T-helper 1 cell treated with Interleukin-12 subunit alpha and Interleukin-12 subunit beta and Interleukin-4 antibody, amounts not matched to agents 30 ng/mL and 1 ng/mL, for 36 hours (primary cell): Measurements from ENCODE around the gene COL6A3. TPM values are rescaled to one million over a fixed set of nuclear protein-coding genes. Genes with fewer than 3 reads are reported as not detected.
"Not testable (repeated sequence)": the region's sequence is repeated elsewhere in the genome, so short reads cannot be mapped to it uniquely, and the experiment has no call there.

Source experiments
- intact Hi-C: fragments of 100-400 bp; cut with micrococcal nuclease; formaldehyde crosslinking; loops from one replicate; pipeline ENCODE4 v1.15.1; 2024
- total RNA-seq: library from RNA; stranded (reverse); gene quantifications from 2 replicates; pipeline ENCODE4 v1.2.3, GENCODE V29; 2022

Gene COL6A3
- total RNA-seq, 1 donor from 2014 or later: 1.4 TPM

GRCh38 chr2:237320801-237321560 is 93.0 kb downstream of the COL6A3 start:
- intact Hi-C loops: no loop called here

DNA sequence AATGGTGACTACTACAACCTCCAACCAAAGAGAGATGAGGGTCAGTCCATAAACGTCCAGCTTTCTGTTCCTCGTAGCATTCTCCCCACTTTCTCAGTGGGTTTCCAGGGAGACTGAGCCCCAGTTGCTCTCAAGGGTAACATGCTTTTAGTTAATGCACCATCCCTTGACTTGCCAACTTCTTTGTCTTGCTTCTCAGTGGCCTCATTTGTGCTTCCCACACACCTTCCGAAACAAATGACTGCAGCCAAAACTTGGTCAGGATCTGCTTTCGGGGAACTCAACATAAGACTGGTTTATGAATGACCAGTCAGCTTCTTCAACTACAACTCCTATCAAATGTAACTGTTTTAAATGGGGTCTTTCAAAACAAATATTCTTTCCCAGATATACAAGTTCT is 94.1 kb downstream of the COL6A3 start:
- intact Hi-C loops: no loop called here

GRCh38 chr2:237319086-237319820 is 94.7 kb downstream of the COL6A3 start:
- intact Hi-C loops: no loop called here

DNA sequence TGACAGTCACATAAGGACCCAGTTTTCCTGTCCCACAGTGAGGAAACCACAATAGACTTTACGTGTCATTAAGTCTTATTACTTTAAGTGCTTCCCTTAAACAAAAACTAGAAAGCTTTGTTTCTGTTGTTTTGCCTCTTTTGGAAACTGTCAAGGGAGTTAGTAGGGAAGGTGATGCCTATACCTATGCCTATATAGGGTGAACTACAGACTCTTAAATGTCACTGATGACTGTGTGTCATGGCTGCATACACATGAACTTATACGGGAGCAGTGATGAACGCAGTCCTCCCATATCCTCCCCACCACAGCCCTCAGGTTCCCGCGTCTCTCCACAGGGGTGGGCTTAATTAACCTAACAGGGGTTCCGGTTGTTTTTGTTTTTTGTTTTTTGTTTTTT is 97.6 kb downstream of the COL6A3 start:
- intact Hi-C loops: no loop called here

- intact Hi-C loops: no loop called here
Observed at GRCh38 chr2:237315829-237316225, 98.1 kb downstream of the COL6A3 start.

- intact Hi-C loops: no loop called here
Observed at GRCh38 chr2:237315170-237315828, 98.7 kb downstream of the COL6A3 start.

DNA sequence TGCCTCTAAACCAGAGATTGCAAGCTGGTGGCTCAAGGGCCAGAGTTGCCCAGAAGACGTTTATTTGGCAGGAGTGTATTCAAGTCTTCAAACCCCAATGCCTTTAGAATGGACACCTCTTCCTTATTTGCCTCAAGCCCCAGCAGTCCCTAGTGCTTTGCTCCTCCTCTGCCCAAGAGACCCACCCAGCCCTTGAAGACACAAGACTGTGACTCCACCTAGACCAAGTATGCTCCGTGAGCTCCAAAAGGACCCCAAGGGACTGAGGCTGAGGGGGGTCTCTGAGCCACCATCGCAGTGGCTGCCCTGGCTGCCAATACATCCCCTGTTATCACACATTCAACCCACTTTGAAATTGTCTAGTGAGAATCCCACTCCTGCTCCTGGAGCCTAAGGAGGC is 99.3 kb downstream of the COL6A3 start:
- intact Hi-C loops: no loop called here

- intact Hi-C loops: no loop called here
Observed at GRCh38 chr2:237314198-237314597, 99.8 kb downstream of the COL6A3 start.

- intact Hi-C loops: no loop called here
Observed at GRCh38 chr2:237312021-237312755, 101.8 kb downstream of the COL6A3 start.

- intact Hi-C loops: no loop called here
Observed at GRCh38 chr2:237310515-237311114, 103.3 kb downstream of the COL6A3 start.

- intact Hi-C loops: no loop called here
Observed at GRCh38 chr2:237309416-237309815, 104.5 kb downstream of the COL6A3 start.

DNA sequence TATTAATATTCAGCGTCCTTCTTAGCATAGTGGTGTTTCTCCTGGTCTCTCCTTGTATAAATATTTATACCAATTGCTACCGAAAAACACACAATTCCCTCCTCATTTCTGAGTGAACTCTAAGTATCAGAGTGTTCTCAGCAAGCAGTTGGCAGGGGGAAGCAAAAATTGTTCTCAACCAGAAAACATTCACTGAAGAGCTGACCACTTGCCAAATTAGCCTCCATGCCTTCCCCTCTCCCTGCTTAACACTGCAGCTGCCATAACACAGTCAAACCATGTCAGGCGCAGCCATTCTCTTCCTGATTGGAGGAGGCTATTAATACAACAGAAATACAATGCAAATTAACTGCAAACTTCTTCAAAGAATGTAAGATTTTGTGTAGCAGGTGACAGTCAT is 105.0 kb downstream of the COL6A3 start:
- intact Hi-C loops: no loop called here

DNA sequence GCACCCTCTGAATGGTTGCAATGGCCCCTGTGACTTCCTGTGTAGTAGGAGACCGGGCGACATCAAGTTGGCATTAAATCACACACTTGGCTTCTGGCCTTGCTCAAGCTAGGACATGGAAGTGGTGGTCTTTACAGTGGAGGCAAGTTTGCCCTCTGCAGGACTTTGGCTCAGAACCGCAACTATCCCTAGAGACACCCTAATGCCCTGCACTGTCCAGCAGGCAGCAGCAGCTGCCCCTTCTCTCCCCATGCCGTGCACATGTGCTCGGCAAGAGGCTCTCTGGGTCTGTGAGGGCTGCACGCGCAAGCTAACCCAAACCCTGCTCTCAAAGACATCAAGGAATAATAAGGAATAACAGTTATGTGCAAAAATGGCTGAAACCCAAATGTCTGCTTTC is 106.5 kb downstream of the COL6A3 start:
- intact Hi-C loops: no loop called here

DNA sequence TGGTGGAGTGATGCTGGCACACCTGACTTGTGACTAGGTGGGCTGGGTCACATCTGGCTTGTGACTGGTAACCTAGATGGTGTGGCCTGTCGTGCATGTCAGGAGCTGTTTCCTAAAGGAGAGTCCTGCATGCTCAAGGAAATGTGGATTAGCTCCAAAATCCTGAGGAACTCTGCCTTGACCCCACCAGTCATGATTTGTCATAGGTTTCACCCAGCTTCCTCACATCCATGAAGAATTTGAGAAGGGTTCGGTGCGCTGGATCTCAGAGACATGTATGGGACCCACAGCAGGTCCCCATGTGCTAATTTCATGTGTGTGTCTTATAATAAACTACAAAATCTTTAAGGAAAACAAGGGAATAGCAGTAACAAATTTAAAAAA is 107.2 kb downstream of the COL6A3 start:
- intact Hi-C loops: no loop called here

GRCh38 chr2:237306083-237306786 is 107.7 kb downstream of the COL6A3 start:
- intact Hi-C loops: no loop called here

DNA sequence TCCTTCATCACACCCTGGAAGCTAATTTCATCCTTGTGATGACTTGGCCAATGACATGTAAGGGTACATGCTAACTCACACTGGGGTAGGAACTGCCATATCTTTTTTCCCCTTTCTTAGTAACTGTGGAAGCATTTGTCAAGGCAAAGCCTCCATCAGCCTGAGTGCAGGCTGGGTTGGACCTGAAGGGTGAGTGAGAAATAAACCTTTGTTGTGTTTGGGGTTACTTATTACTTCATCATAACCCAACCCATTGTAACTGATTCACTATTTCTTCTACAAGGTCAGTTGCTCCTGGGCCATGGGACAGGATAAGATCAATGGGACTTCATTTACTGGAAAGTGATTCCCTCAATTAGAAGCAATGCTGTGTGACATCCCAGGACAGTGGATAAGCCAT is 108.4 kb downstream of the COL6A3 start:
- intact Hi-C loops: no loop called here

DNA sequence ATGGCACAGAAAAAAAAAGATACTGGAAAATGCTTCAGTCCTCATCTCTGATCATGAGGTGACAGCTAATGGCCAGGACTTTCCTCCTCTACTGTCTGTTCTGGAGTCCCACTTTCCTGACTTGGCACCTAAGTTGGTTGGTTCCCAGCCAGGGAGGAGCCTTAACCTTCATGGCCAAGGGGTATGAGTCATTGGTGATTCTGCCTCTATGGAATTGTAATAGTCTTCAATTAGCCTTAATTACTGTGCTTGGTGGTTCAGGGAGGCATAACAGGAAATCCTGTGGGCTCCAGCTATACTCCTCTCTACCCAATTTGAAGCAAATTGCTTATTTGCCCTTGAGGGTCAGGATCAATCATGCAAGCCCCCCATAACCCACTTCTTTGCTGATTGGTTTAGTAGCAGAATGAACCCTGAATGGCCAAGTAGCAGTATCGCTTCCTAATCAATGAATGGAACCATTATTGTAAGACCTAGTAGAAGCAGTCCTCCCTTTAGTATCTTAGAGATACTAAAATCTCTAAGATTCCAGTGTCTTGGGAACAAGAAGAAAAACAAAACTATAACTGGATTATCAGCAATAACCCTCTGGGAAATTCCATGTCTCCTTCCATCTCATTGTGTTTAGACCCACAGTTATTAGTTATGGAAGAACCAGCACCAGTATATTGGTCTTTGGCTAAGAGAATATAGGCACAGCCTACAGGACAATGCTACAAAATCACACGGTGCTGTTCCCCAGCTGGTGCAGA is 109.0 kb downstream of the COL6A3 start:
- intact Hi-C loops: no loop called here

DNA sequence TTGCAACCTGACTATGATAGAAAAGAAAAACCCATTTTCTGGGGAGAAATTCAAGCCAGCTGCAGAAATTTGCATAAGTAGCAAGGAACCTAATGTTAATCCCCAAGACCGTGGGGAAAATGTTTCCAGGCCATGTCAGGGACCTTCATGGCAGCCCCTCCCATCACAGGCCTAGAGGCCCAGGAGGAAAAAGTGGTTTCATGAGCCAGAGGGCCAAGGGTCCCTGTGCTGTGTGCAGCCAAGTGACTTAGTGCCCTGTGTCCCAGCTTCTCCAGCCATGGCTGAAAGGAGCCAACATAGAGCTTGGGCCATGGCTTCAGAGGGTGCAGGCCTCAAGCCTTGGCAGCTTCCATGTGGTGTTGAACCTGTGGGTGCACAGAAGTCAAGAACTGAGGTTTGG is 110.7 kb downstream of the COL6A3 start:
- intact Hi-C loops: not testable (repeated sequence)

DNA sequence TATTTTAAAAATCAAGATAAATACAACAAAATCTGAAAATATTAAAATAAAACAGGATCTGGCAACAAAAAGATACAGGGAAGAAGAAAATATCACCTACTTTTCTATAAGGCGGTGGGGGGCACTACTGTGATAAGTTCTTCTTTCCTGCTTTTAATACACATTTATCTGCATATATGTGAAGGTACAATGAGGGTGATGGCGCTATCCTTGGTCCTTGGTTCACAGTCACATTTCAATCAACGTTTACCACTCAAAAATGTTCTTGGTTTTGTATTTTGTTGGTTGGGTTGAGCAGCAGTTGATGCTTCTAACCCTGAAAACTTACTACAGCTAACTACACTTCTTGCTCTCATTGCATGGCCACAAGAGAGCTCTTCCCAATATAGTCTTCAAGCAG is 112.4 kb downstream of the COL6A3 start:
- intact Hi-C loops: no loop called here

DNA sequence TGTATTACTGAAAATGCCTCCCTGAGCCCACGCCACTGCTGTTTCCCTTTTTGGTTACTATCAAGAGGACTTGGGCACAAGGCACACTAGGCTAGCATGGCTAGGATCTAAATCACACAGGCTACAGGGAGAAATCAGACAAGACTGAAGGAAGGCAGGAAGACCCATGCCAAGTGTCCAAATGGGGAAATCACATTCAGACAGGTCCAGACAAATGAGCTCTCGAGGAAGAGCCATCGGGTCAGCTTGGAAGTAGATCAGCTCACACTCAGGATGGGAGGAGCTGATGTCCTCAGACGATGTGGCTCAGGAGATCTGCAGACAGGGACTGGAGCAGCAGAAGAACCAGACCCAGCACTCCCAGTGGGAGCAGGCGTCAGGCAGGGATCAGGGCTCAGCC is 113.2 kb downstream of the COL6A3 start:
- intact Hi-C loops: no loop called here
